Nephron (organoid): ENCODE measurements around the gene LARP1B.
"Not testable (repeated sequence)": the region's sequence is repeated elsewhere in the genome, so short reads cannot be mapped to it uniquely, and the experiment has no call there.

Experiments
- H3K27ac Mint-ChIP-seq, 3 experiments: 2 replicates each; pipeline ENCODE4 v1.8.0; 2020; ENCODE audit warnings: mixed read lengths in 3 of 3, mild to moderate bottlenecking in 2 of 3, moderate library complexity in 1 of 3
- H3K27me3 Mint-ChIP-seq: 2 replicates; pipeline ENCODE4 v1.8.0; 2021; ENCODE audit warnings: low read depth, mild to moderate bottlenecking, moderate library complexity, mixed read lengths
- H3K36me3 Mint-ChIP-seq: 2 replicates; pipeline ENCODE4 v1.8.0; 2020; ENCODE audit warnings: low read depth, mixed read lengths
- H3K4me1 Mint-ChIP-seq: 2 replicates; pipeline ENCODE4 v1.8.0; 2020; ENCODE audit warnings: mixed read lengths
- H3K4me3 Mint-ChIP-seq, 3 experiments: 2 replicates each; pipeline ENCODE4 v1.8.0; 2020; ENCODE audit warnings: mild to moderate bottlenecking in 3 of 3, mixed read lengths in 3 of 3, moderate library complexity in 2 of 3
- H3K9me3 Mint-ChIP-seq: 2 replicates; pipeline ENCODE4 v1.8.0; 2020; ENCODE audit warnings: mixed read lengths
- CTCF ChIP-seq, 3 experiments: fragments of 200-600 bp; sonication (generic); IDR thresholded peaks; one replicate each; pipeline ENCODE4 v1.5.0; 2021; ENCODE audit warnings: antibody characterized with exemption in 3 of 3; ENCODE audit not compliant: unreplicated experiment in 3 of 3

Gene LARP1B

DNA sequence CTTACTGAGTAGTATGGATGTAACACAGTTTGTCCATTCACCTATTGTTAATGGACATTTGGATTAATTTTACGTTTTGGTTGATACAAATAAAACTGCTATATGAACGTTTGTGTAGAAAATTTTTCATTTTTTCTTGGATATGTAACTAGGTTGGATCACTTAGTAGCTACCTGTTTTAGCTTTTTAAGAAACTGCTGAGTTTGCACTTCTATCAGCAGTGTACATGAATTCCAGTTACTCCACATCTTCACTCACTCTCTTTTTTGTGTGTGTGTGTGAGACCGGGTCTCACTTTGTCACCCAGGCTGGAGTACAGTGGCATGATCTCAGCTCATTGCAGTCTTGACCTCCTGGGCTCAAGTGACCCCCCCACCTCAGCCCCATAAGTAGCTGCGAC is 15.4 kb downstream of the LARP1B start:
- Mint-ChIP-seq H3K27ac (no peak overlapping the region), H3K4me1 (no peaks in the 10 kb centered on the region), H3K4me3 (no peak overlapping the region), H3K27me3 (no peaks in the 10 kb centered on the region), H3K36me3 (peaks cover 51% of the 10 kb centered on the region), H3K9me3 (no peaks in the 10 kb centered on the region)
- TF ChIP-seq CTCF (IDR thresholded peaks at IDR 0.05; ENCODE audit: unreplicated experiment in 3 of 3), result no peak

DNA sequence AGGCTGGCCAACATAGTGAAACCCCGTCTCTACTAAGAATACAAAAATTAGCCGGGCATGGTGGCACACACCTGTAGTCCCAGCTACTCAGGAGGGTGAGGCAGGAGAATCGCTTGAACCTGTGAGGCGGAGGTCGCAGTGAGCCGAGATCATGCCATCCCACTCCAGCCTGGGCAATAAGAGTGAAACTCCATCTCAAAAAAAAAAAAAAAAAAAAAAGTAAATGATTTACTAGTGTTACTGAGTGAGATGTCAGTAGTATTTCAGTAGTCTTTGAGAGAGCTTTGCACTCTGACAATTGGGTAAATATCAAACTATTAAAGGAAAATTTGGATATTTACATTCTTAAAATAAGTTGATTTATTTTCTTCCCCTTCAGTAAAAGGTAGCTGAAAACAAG is 34.2 kb downstream of the LARP1B start:
- H3K4me3 Mint-ChIP-seq, result not testable (repeated sequence)
- peaks cover 60% of the 10 kb centered on the region for H3K36me3 Mint-ChIP-seq

GRCh38 chr4:128107766-128108165 is 46.7 kb downstream of the LARP1B start:
- Mint-ChIP-seq H3K9me3 (no peaks in the 10 kb centered on the region), H3K27me3 (no peaks in the 10 kb centered on the region), H3K27ac (no peak overlapping the region), H3K4me1 (no peaks in the 10 kb centered on the region), H3K36me3 (peaks cover 29% of the 10 kb centered on the region), H3K4me3 (no peak overlapping the region)
- TF ChIP-seq CTCF (IDR thresholded peaks at IDR 0.05; ENCODE audit: unreplicated experiment in 3 of 3), result no peak

More for the DNA sequence above, 34.2 kb downstream of the LARP1B start:
- not testable (repeated sequence) for H3K27ac Mint-ChIP-seq, H3K9me3 Mint-ChIP-seq, H3K4me1 Mint-ChIP-seq, H3K27me3 Mint-ChIP-seq

GRCh38 chr4:128123036-128123435 is 61.9 kb downstream of the LARP1B start:
- no peaks in the 10 kb centered on the region for H3K27me3 Mint-ChIP-seq
- H3K27ac Mint-ChIP-seq, result no peak overlapping the region
- no peaks in the 10 kb centered on the region for H3K4me1 Mint-ChIP-seq
- H3K36me3 Mint-ChIP-seq, result peaks cover 68% of the 10 kb centered on the region
- TF ChIP-seq CTCF (IDR thresholded peaks at IDR 0.05; ENCODE audit: unreplicated experiment in 3 of 3), result no peak
- peaks cover 5% of the 10 kb centered on the region for H3K9me3 Mint-ChIP-seq
- no peak overlapping the region for H3K4me3 Mint-ChIP-seq

GRCh38 chr4:128130621-128131020 is 69.5 kb downstream of the LARP1B start:
- Mint-ChIP-seq H3K9me3 (peaks cover 13% of the 10 kb centered on the region), H3K36me3 (peaks cover 72% of the 10 kb centered on the region), H3K27me3 (no peaks in the 10 kb centered on the region), H3K4me3 (no peak overlapping the region), H3K27ac (no peak overlapping the region), H3K4me1 (no peaks in the 10 kb centered on the region)
- no peak for TF ChIP-seq CTCF (IDR thresholded peaks at IDR 0.05; ENCODE audit: unreplicated experiment in 3 of 3)

DNA sequence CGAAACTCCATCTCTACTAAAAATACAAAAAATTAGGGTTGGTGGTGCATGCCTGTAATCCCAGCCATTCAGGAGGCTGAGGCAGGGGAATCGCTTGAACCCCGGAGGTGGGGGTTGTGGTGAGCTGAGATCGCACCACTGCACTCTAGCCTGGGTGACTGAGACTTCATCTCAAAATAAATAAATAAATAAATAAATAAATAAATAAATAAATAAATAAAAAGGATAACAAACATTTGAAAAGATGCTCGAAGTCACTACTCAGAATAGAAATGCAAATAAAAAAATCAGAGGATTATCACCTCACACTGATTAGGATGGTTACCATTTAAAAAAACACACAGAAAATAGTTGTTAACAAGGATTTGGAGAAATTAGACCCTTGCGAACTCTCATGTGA is 73.8 kb downstream of the LARP1B start:
- no peak overlapping the region for H3K4me3 Mint-ChIP-seq
- H3K27me3 Mint-ChIP-seq, result no peaks in the 10 kb centered on the region
- peaks cover 42% of the 10 kb centered on the region for H3K36me3 Mint-ChIP-seq
- peaks cover 6% of the 10 kb centered on the region for H3K9me3 Mint-ChIP-seq
- no peak for TF ChIP-seq CTCF (IDR thresholded peaks at IDR 0.05; ENCODE audit: unreplicated experiment in 3 of 3)
- H3K4me1 Mint-ChIP-seq, result no peaks in the 10 kb centered on the region
- no peak overlapping the region for H3K27ac Mint-ChIP-seq
